OCI-LY1 (cell line): ENCODE results near the gene THAP4.

ENCODE experiments used
- H2AFZ ChIP-seq: fragments of 200-600 bp; sonication (generic), shearing (Covaris generic); 2 replicates; pipeline ENCODE4 v1.6.0; 2014; ENCODE audit warnings: antibody characterized with exemption, mild to moderate bottlenecking, low read length
- H3F3A ChIP-seq: fragments of 200-600 bp; sonication (generic), shearing (Covaris generic); 2 replicates; pipeline ENCODE4 v1.6.0; 2014; ENCODE audit warnings: mild to moderate bottlenecking, antibody characterized with exemption, low read length, moderate library complexity; ENCODE audit not compliant: insufficient read depth
- H3K27ac ChIP-seq: fragments of 200-600 bp; sonication (generic); 2 replicates; pipeline ENCODE4 v1.5.1; 2014; ENCODE audit warnings: low read length, mixed run types, mild to moderate bottlenecking, low read depth; ENCODE audit not compliant: poor library complexity, severe bottlenecking
- H3K27me3 ChIP-seq: fragments of 200-600 bp; sonication (generic); 2 replicates; pipeline ENCODE4 v1.6.0; 2014; ENCODE audit warnings: antibody characterized with exemption, mild to moderate bottlenecking, low read length, moderate library complexity; ENCODE audit not compliant: insufficient read depth
- H3K36me3 ChIP-seq: fragments of 200-600 bp; sonication (generic); 2 replicates; pipeline ENCODE4 v1.6.1; 2014; ENCODE audit warnings: mild to moderate bottlenecking, antibody characterized with exemption, low read length, moderate library complexity, mixed read lengths; ENCODE audit not compliant: insufficient read depth
- H3K4me1 ChIP-seq: fragments of 200-600 bp; sonication (generic); 2 replicates; pipeline ENCODE4 v1.5.1; 2014; ENCODE audit warnings: mild to moderate bottlenecking, low read length, moderate library complexity; ENCODE audit not compliant: insufficient read depth, severe bottlenecking
- H3K4me2 ChIP-seq: fragments of 200-600 bp; sonication (generic), shearing (Covaris generic); 2 replicates; pipeline ENCODE4 v1.6.1; 2014; ENCODE audit warnings: low read length
- H3K4me3 ChIP-seq: fragments of 200-600 bp; sonication (generic); 2 replicates; pipeline ENCODE4 v1.5.1; 2014; ENCODE audit warnings: low read length, low read depth, mild to moderate bottlenecking, mixed read lengths; ENCODE audit not compliant: poor library complexity, severe bottlenecking
- H3K79me2 ChIP-seq: fragments of 200-600 bp; shearing (Covaris generic); 2 replicates; pipeline ENCODE4 v1.6.1; 2016; ENCODE audit warnings: mixed run types, low read length, mixed read lengths; ENCODE audit not compliant: insufficient read depth
- H3K9ac ChIP-seq: fragments of 200-600 bp; sonication (generic), shearing (Covaris generic); 2 replicates; pipeline ENCODE4 v1.6.1; 2014; ENCODE audit warnings: mild to moderate bottlenecking, low read length, mixed read lengths
- H3K9me2 ChIP-seq: fragments of 200-600 bp; sonication (generic), shearing (Covaris generic); 2 replicates; pipeline ENCODE4 v1.6.1; 2014; ENCODE audit warnings: low read depth, mild to moderate bottlenecking, low read length, mixed read lengths
- H3K9me3 ChIP-seq: fragments of 200-600 bp; shearing (Covaris generic); 2 replicates; pipeline ENCODE4 v1.6.1; 2014; ENCODE audit warnings: low read length, mixed read lengths
- H4K20me1 ChIP-seq: fragments of 200-600 bp; sonication (generic), shearing (Covaris generic); 2 replicates; pipeline ENCODE4 v1.6.0; 2016; ENCODE audit warnings: mild to moderate bottlenecking, low read length; ENCODE audit not compliant: insufficient read depth
- CTCF ChIP-seq: fragments of 200-600 bp; sonication (generic), shearing (Covaris generic); IDR thresholded peaks from 2 replicates; pipeline ENCODE4 v1.5.1; 2017; ENCODE audit warnings: mild to moderate bottlenecking, antibody characterized with exemption, low read length, moderate library complexity, mixed read lengths
- EZH2 ChIP-seq: fragments of 200-600 bp; sonication (generic), shearing (Covaris generic); IDR thresholded peaks from 2 replicates; pipeline ENCODE4 v1.8.0; 2017; ENCODE audit warnings: borderline replicate concordance, mixed run types, mild to moderate bottlenecking, antibody characterized with exemption, low read length, moderate library complexity, mixed read lengths

Gene THAP4

DNA sequence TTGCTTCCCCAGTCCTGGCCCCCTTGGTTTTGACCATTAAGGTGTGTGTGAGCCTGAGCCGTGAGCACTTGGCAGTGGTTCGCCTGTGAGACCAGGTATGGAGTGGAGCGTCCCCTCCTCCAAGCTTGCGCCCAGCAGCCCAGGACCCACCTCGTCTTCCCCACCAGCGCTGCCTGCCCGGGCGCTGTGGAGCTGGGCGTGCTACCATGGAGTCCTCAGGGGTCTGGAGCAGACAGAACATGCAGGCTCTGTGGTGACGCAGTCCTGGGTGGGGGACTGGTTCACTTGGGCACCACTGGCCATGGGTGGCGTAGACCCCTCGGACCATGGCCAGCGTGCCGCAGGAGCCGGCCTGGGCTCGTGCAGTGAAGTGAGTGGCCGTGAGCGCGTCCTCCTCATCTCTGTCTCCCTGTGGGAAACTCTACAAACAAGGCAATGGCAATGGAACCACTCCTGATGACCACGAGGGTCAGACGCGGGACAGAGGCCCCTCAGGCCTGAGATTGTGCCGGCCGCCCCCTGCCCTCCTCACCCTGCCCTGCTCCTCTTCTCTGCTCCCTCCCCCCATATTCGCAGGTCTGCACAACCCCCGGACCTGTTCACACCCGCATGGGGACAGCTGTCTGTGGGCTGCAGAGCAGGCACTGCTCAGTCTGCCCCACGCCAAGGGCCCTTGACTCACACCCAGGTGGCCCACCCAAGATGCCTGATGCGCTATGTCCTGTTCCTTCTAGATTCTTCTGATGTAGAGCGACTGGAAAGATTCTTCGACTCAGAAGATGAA lies 34.7 kb upstream of the THAP4 start:
- TF ChIP-seq CTCF (no peak), EZH2 (no peak)
- Histone ChIP-seq H3K4me2 (no peak overlapping the region), H3K9ac (no peak overlapping the region), H3K4me1 (no peaks in the 10 kb centered on the region), H3K4me3 (no peak overlapping the region), H2AFZ (no peak overlapping the region), H3K27ac (no peak overlapping the region), H3K36me3 (peaks cover 79% of the 10 kb centered on the region), H3K9me2 (no peaks in the 10 kb centered on the region), H4K20me1 (no peaks in the 10 kb centered on the region), H3K9me3 (no peaks in the 10 kb centered on the region), H3K27me3 (no peaks in the 10 kb centered on the region), H3K79me2 (no peaks in the 10 kb centered on the region), H3F3A (no peaks in the 10 kb centered on the region)

DNA sequence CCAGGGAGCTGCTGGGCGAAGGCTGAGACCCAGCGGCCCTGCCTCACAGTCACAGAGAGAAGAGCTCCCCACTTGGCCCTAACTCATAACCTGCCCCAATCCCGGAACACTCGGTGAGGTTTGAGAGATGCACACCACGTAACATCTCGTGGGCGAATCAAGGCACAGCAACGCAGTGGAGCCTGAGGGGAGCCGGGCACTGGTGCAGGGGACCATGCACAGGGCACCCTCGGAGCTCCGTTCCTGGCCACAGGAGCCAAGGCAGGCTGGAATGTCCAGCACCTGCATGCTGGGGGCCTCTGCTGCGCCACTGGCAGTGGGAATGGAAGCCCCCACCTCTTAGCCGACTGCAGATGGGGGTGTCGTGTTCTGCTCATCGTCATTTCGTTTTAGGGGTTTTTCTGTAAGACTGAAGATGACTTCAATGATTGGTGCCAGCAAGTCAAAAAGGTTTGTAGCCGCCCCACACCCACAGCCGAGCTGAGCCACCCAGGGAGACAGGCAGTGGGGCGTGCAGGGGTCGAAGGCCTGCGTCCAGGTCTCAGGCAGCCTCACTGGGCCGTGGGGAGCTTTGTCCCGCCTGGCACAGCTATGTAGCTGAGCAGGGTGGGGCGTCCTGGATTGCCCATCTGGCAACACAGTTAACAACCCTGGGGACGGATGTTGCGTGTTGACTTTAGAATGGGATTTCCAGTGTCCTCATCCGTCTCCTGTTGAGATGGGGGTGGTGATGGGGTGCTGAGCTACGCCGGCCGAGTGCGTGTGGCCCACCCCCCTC lies 33.6 kb upstream of the THAP4 start:
- H3F3A ChIP-seq = no peaks in the 10 kb centered on the region
- H3K27ac ChIP-seq = no peak overlapping the region
- H3K4me3 ChIP-seq = no peak overlapping the region
- H3K9ac ChIP-seq = no peak overlapping the region
- no peaks in the 10 kb centered on the region for H3K4me1 ChIP-seq
- H3K9me2 ChIP-seq = no peaks in the 10 kb centered on the region
- no peak overlapping the region for H3K4me2 ChIP-seq
- H3K36me3 ChIP-seq = peaks cover 71% of the 10 kb centered on the region
- no peaks in the 10 kb centered on the region for H4K20me1 ChIP-seq
- no peaks in the 10 kb centered on the region for H3K27me3 ChIP-seq
- no peaks in the 10 kb centered on the region for H3K79me2 ChIP-seq
- H2AFZ ChIP-seq = no peak overlapping the region
- H3K9me3 ChIP-seq = no peaks in the 10 kb centered on the region
- TF ChIP-seq EZH2 = no peak
- no peak for TF ChIP-seq CTCF

DNA sequence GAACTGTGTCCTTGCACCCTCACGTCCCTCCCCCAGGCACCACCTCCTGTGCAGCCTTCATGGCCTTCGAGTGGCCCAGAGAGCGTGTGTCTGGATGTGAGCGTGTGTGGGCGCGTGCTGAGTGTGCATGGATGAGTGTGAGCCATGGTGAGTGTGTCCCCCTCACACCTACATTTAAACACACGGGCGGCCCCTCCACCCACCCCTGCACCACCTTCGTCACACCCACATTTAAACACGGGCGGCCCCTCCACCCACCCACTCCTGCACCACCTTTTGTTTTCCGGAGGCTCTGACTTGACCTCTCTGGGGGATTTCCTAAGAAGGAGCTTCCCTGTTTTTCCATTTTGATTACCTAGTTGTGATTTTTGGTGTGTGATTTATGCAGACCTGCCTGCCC lies 31.9 kb upstream of the THAP4 start:
- TF ChIP-seq CTCF (no peak), EZH2 (no peak)
- Histone ChIP-seq H3K79me2 (no peaks in the 10 kb centered on the region), H3K9ac (no peak overlapping the region), H3K4me1 (no peaks in the 10 kb centered on the region), H3K9me2 (no peaks in the 10 kb centered on the region), H3K4me2 (no peak overlapping the region), H3K36me3 (peaks cover 64% of the 10 kb centered on the region), H2AFZ (no peak overlapping the region), H3K27me3 (no peaks in the 10 kb centered on the region), H3F3A (no peaks in the 10 kb centered on the region), H3K9me3 (no peaks in the 10 kb centered on the region), H3K27ac (no peak overlapping the region), H3K4me3 (no peak overlapping the region), H4K20me1 (no peaks in the 10 kb centered on the region)
